ENCODE measurements around the gene MUC4.
"Not testable (repeated sequence)": the region's sequence is repeated elsewhere in the genome, so short reads cannot be mapped to it uniquely, and the experiment has no call there.

Gene MUC4

GRCh38 chr3:195731356-195731905, 80.3 kb downstream of the MUC4 start:
- no peak for DNase-seq

- DNase-seq, result no peak
Observed at GRCh38 chr3:195729476-195730251, 82.1 kb downstream of the MUC4 start.

- not testable (repeated sequence) for DNase-seq
Observed at GRCh38 chr3:195728789-195729188, 82.9 kb downstream of the MUC4 start.

- no peak for DNase-seq
Observed at GRCh38 chr3:195727606-195728195, 84.0 kb downstream of the MUC4 start.

- DNase-seq, result not testable (repeated sequence)
Observed at GRCh38 chr3:195725916-195726740, 85.6 kb downstream of the MUC4 start.

DNA sequence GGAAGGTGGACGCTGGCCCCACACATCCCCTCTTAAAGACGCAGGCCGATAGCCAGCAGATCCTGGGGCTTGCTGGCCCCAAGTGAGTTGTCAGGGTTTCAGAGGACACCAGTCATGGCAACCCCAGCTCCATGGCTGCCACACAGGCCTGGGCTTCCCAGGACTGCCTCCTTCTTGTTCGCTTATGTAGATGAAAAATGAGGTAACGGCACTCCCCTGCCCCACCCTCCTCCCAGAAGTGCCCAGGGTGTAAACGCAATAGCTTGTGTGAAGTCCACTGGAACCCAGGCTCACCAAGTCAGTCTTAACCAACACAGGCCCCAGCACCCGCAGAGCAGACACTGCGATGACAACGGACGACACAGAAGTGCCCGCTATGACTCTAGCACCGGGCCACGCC, 87.4 kb downstream of the MUC4 start:
- not testable (repeated sequence) for DNase-seq

- DNase-seq, result not testable (repeated sequence)
Observed at GRCh38 chr3:195722996-195723345, 88.8 kb downstream of the MUC4 start.

DNA sequence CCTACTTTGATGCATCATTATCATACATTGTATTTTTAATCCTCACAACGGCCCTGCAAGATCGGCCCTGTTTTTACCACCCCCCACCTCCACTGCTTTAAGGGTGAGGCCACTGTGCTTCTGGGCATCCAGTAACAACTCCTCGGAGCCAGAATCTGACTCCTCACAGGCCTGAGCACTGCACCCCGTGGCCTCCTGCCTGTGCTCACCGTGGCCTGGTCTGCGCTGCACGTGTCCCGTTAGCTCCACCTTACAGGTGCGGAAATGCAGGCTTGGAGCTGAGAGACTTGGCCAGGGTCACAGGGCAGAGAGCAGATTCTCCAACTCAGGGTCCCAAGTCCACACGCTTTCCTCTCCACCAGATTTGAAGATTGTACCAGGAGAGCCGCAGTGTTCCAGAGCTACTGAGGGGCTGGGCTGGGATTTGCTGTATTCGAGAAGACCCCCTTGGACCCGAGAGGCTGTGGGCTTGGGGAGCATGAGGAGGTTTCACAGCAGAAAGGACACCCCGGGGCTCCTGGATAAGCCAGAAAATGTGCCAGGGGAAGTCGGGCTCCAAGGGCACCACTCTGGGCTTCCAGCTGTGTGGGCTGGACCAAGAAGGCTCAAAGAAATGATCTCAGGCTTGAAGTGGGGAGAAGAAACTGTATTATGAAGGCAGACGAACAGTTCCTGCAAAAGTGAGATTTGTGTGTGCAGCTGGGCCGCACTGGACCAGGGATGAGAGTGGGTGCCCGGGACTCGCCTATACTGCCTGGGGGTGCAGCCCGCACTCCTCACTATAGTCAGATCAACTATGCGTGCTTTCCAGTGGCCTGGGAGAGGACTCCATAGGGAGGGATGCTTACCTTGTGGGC, 89.4 kb downstream of the MUC4 start:
- DNase-seq, result not testable (repeated sequence)

- DNase-seq, result not testable (repeated sequence)
Observed at GRCh38 chr3:195720831-195721506, 90.8 kb downstream of the MUC4 start, which contains the start of gene MUC20. Gene MUC20, plus strand, starts transcription at chr3:195720978. Its CDS starts 30 bp downstream, at chr3:195721008.

DNA sequence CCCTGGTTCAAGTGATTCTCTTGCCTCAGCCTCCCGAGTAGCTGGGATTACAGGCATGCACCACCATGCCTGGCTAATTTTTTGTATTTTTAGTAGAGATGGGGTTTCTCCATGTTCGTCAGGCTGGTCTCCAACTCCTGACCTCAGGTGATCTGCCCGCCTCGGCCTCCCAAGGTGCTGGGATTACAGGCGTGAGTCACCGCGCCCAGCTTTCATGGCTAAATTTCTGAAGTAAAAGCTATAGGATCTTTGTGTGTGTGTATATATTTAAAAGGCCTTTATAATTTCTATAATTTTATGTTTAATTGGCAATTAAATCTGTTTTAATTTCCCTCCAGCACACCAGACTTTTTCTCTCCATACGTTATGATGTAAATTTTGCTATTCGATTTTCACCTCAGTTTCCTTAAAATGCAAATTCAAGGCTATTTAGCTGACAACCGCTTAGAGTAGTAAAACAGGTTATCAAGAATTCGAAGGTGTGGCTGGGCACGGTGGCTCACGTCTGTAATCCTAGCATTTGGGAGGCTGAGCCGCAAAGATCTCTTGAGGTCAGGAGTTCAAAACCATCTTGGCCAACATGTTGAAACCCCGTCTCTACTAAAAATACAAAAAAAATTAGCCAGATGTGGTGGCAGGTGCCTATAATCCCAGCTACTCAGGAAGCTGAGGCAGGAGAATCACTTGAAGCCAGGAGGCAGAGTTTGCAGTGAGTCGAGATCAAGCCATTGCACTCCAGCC, 92.0 kb downstream of the MUC4 start:
- not testable (repeated sequence) for DNase-seq

GRCh38 chr3:195718477-195718984, 93.2 kb downstream of the MUC4 start:
- DNase-seq, result no peak

- no peak for DNase-seq
Observed at GRCh38 chr3:195717852-195718476, 93.8 kb downstream of the MUC4 start.

GRCh38 chr3:195717416-195717815, 94.3 kb downstream of the MUC4 start:
- DNase-seq, result no peak

GRCh38 chr3:195715583-195716266, 96.0 kb downstream of the MUC4 start:
- no peak for DNase-seq

DNA sequence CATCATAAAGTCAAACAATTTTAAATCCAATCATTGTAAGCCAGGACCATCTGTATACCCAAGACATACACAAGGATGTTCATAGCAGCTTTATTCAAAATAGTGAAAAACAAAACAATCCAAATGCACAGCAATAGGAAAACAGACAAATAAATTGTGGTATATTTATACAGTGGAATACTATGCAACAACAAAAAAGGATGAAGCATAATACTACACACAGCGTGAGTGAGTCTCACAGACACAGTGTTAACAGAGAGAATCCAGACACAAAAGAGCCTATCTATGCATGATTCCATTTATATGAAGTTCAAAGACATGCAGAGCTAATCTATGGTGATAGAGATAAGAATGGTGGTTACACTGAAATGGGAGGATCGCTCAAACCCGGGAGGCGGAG, 96.6 kb downstream of the MUC4 start:
- DNase-seq, result no peak

DNA sequence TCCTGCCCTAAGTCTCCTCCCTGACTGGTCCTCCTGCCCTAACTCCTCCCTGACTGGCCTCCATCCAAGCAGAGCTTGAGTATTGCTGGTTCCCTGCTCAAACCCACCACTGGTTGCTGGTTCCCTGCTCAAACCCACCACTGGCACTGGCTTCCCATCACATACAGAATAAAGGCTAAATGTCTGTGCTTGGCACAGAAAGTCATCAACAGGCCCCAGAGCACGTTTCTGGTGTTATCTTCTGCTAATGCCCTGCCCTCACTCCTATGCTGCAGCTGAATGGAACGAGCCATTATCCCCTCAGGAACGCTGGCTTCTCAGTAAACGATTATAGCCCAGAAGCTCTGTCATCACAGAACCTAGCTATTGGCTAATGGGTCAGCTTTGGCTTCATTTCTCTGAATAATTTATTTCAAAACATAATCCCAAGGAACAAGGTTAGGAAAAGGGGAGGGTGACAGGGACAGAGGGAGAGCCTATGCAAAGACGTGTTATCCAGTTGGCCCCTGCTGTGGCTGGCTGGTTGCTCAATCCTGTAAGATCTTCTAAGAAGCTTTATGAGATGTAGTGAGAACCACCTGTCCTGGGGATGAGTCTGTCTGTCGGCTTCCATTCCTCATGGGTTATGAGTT, 97.2 kb downstream of the MUC4 start:
- DNase-seq, result no peak

DNA sequence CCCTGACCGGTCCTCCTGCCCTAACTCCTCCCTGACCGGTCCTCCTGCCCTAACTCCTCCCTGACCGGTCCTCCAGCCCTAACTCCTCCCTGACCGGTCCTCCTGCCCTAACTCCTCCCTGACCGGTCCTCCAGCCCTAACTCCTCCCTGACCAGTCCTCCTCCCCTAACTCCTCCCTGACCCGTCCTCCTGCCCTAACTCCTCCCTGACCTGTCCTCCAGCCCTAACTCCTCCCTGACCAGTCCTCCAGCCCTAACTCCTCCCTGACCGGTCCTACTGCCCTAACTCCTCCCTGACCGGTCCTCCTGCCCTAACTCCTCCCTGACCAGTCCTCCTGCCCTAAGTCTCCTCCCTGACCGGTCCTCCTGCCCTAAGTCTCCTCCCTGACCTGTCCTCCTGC, 98.6 kb downstream of the MUC4 start:
- DNase-seq, result not testable (repeated sequence)

GRCh38 chr3:195712535-195712910, 99.2 kb downstream of the MUC4 start:
- DNase-seq, result not testable (repeated sequence)
